Right kidney (tissue), 1 donor: ENCODE data around the gene ARHGAP10.

Source experiments
- DNase-seq: peaks from one replicate; pipeline ENCODE4 v3.0.0-alpha.2; 2016

Gene ARHGAP10

DNA sequence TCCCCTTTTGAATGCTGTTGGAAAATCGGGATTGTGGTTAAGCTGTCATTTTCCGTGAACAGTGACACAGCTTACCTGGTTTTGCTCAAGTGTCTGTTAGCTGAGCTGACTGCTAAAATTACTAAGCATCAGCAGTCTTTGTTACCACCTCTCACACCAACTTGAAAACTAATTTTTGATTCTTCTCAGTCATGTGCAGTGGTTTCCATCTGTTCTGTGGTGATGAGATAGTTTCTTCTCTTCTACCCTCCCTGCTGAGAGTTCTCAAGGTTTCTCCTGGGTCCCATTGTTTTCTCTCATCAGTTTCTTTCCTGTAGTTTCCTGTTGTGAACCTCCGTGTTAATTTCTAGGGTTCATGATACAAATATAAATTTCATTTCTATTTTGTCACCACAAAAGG lies 225.6 kb downstream of the ARHGAP10 start:
- no peak for DNase-seq

DNA sequence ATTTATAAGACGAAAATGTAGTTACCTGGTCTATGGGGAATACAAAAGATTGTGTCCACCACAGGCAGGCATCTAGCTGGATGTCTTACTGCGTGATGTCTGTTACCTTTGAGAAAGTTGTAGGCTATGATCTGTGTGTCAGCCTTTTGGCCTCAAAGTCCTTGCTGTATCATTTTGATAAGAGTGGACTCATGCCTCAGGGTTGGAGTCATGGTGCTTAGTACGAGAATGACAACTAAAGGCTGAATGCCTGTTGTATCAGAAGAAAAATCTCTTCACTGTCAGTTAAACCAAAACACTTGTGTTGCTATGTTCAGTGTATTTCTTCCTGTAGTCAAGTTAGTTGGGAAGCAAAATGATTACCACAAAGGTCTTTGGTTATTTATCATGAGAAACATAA lies 226.2 kb downstream of the ARHGAP10 start:
- no peak for DNase-seq

DNA sequence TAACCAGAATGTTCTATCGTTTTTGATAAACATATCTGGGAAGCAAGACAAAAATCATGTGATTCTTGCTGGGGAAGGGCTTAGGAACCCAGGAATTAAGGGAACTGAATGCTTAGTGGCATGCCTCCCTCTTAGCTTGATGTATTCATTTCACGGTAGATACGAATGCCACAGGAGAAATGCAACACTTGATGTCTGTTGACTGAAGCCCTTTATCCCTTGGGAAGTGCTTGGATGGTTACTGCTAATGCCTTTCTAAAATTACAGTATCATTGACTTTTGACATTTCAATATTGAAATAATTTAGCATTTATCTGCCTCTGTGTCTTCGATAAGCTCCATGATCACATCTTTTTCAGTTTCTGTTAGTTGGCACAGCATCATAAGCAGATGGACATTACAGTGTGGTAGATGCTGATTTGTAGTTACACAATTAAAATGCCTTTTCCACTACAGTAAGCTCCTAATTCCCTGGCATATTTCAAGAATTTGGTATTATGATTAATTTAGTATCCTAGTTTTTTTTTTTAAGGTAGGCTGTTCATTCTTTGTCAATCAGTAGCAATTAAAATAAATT lies 226.7 kb downstream of the ARHGAP10 start:
- no peak for DNase-seq

DNA sequence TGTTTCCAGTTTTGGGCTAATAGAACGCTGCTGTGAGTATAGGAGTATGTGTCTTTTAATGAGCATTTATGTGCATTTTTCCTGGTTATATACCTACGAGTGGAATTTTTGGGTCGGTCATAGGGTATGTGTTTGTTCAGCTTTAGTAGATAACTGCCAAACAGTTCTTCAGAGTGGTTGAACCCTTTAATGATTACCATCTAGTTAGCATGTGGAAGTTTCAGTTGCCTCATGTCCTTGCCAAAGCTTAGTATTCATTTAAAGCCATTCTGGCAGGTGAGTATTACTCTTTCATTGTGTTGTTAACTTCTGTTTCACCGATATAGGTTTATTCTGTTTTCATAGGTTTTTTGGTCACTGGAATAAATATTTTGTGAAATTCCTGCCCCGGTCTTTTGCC lies 229.1 kb downstream of the ARHGAP10 start:
- DNase-seq, result no peak

DNA sequence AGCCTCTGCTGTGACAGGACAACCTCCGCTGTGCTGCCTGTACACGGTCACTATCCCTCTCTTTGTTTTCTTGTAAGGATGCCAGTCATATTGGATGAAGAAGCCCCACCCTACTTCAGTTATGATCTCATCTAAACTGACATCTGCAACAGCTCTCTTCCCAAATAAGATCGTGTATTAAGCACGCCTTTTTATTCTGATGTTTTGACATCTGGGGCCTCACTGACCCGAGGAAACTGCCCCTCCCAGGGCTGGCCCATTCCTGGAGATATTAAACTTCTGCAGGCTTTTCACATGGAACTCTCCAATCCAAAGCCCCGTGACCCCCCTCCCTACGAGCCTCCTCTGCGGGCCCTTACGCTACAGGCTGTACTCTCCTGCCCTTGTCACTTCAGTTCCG lies 232.0 kb downstream of the ARHGAP10 start:
- no peak for DNase-seq

DNA sequence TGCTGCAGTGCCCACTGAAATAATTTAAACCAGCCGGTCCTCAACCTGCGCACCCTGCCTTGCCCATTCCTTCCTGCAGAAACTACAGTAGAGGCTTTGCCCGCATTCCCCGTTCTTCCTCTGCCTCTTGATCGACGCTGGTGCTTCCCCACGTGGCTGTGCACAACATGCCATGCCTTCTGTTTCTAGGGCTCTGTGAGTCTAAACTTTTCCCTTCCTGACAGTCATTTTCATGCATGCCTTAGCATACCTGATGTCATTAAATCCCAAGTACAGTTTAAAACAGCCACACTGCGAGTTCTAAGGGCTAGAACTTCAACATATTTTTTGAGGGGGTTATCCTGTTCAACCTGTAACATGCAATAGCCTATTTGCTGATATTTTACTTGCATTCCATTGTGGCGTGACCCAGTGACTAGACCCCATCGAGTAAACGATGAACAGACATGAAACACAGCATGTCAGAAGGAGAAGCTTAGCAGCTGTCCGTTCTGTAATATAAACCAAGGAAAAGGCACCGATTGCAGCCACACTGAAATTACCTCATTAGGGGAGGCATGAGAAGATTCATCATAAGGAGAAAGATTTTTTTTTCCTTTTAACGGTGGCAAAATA lies 232.5 kb downstream of the ARHGAP10 start:
- DNase-seq, result peak; percentile 43

DNA sequence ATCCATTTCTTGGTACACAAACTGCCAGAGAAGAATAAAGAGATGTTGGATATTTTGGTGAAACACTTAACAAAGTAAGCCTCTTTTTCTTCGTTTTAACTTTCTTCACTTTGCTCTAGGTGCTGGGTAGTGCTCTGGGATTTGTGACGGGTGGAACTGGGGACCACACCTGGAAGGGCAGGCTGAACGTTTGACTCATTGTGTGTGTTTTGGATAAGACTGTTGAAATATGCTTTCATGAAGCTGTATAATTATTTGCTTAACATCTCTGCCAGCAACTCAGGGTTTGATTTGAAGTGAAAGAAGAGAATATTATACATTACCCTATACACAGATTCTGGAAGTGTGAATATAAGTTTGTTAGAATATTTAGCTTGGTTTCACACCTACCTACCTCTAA lies 233.2 kb downstream of the ARHGAP10 start:
- no peak for DNase-seq

DNA sequence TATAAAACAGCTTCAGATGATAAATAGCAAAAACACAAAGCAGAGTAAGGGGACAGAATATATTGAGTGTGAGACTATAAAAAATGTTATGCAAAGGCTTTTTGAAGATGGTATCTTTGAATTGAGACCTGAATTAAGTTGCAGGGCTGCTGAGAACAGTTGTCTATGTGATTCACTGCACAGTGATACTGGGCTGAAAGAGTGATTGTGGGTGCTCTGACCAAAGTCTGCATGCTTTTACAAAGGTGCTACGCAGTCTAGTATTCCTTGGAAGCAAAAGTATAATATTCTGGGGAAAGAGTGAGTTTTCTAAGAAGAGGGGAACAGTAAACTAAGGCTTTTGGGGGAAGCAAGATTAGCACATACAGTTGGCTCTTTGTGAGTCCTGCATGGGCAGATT lies 234.0 kb downstream of the ARHGAP10 start:
- DNase-seq, result no peak

DNA sequence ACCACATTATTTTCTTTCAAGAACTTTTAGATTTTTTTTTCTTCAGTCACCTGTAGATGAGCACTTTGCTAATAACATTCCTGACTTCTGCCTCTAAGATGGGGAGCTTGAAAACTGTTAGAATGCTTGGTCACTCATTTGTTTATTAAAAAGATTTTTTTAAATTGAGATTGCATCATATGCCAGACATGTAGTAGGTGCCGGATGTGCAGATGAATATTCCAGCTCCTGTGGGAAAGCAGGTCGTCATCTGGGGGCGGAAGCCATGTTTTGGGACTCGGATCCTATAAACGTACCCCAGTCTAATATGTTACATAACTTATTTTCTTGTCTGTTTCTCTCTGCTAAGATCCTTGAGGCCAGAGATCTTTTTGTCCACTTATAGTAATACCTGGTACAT lies 236.8 kb downstream of the ARHGAP10 start:
- no peak for DNase-seq

DNA sequence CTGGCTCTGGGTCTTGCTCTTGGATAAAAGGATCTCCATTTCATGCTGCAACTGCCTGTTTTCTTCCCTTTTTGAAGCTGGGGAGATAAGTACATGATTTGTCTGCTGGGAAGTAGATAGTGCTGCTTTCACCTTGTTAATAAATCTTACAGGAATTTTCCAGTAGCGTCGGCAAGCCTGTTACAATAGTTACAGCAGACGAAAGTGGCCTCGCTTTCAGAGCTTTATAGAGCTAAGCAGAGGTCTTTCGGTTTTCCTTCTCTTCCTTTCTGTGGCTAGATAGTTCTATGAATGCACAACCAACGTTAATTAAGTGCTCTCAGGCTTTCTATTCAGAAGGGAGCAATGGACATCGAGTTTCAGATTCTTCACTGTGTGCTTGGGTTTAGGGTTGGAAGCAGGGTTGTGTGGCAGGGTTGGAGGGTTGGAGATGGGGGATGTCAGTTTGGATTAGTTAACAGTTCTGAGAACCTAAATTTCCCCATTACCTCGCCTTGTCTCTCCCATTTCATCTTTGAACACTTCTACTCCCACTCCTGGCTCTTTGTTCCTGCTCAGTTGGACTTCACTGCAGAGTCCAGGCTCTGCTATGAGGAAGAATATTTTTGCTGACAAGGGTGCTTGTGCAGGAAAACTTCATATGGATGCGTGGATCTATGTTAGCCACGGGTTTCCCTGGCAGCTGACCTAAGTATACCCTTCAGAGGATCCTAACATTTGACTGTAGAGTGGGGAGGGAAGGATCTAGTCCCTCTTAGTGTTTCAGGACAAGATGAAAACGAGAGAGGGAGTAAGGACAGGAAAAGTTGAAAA lies 237.9 kb downstream of the ARHGAP10 start:
- DNase-seq, result peak; percentile 47

DNA sequence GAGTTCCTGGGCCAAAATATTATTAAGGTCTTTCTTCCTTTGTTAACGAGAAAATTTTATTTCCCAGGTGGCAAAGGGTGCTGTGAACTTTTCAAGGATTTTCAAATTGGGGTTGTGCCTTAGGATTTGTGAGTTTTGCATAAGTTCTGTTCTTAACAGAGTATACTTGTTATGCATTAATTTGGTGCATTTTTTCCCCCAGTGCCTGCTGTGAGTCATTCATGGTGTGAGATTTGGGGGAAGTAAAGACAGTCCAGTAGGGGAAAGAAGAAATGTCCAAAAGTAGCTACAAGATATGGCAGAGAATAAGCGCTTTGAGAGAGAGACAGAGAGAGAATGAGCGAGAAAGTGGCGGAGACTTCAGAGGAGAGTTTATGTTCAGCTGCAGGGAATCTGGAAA lies 239.2 kb downstream of the ARHGAP10 start:
- DNase-seq, result no peak

DNA sequence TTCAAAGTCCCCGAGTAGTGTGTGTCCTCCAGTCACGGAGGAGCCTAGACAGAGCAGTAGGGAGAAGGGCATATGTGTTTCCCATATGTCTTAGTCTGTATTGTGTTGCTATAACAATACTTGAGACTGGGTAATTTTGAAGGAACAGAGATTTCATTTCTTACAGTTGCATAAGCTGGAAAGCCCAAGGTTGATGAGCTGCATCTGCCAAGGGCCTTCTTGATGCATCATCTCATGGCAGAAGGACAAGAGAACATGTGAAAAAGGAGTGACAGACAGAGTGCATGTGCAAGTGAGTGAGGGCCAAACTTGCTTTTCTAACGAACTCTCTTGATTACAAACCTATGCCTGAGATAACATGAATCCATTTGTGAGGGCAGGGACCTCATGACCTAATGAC lies 243.4 kb downstream of the ARHGAP10 start:
- DNase-seq, result no peak

DNA sequence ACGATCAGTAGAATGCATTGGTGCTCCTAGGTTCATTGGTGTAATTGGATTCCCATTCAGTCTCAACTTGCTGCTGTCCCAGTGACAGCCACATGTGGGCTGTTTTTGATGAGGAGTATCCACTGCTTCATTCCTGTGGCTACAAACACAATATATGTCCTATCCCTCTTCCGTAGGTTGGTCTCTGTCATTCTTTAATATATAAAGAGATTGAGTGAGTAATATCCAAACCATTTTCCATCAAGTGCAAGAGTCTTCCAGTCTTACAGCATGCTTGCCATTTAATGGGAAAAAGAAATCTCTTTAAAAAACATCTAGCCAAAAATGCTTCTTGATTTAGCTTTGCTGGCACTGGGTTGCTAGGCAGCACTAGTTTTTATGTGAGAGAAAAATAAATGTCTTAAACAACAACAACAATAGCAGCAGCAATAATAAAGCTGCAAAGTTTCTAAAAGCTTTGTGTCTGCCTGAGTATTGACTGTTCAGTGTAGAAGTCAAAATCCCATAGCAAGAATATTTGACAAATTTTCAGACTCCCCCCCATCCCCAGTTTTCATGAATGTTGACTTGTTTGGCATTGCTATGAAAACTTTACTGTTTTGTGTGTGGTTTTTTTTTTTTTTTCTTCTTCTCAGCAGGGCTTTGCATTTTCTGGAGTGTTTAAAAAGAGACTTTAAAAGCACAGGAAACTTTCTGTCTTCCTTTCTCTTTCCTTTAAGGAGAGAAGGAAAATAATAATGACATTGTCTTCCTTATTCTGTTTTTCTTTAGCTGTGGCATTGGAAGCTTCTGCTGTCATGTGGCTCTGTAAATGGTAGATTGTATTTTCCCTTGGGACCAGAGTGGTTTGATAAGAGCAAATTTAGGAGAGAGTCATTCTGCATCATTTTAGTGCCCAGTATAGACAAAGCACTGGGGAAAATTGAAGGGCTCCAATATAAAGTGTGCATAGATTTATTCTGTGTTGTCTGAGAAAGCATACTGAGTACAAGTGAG lies 244.3 kb downstream of the ARHGAP10 start:
- DNase-seq, result no peak

DNA sequence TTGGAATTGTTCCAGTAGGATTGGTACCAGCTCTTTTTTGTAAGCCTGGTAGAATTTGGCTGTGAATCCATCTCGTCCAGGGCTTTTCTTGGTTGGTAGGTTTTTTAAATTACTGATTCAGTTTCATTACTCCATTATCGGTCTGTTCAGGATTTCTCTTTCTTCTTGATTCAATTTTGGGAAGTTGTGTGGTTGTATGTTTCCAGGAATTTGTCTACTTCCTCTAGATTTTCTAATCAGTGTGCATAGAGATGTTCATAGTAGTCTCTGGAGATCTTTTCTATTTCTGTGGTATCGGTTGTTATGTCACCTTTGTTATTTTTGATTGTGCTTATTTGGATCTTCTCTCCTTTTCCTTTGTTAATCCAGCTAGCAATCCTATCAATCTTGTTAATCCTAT lies 248.7 kb downstream of the ARHGAP10 start:
- DNase-seq, result no peak

DNA sequence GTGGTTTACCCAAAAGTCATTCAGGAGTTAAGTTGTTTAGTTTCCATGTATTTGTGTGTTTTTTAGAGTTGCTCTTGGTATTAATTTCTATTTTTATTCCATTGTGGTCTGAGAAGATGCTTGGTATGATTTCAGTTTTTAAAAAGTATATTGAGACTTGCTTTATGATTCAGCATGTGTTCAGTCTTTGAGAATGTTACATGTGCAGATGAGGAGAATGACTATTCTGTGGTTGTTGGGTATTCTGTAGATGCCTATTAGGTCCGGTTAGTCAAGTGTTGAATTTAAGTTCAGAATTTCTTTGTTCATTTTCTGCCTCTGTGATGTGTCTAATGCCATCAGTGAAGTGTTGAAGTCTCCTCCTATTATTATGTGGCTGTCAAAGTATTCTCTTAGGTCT lies 249.4 kb downstream of the ARHGAP10 start:
- DNase-seq, result no peak

DNA sequence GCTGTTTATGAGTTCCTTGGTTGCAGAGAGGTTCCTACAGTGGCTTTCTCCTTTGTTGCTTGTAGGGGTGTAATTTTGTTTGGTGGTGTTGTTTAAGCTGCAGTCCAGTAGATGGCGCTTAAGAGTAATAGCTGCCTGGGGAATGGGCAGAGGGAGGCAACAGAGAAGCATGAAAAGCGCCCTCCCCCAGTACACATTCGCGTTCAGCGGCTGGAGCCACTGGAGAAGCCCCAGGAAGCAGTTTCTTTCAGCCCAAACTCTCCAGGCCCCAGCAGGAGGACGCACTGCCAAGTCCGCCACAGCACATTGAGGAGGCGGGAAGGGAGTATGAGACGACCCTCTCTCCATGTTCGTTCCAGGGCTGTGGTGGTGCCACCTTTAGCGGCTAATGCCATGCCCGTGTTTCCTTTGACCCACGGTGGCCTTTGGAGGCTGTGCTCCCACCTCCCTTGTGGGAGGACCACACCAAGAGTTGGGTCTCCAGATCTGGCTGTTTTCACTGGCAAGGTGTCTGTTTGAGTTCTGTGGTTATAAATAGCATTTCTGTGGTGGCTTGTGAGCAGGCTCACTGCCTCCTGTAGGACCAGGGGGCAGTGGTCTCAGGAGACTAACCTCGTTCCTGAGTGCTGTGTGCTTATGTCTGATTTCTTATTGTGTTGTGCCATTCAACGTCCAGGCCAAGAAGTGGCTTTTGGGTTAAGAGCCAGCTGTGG lies 252.3 kb downstream of the ARHGAP10 start:
- DNase-seq, result no peak

DNA sequence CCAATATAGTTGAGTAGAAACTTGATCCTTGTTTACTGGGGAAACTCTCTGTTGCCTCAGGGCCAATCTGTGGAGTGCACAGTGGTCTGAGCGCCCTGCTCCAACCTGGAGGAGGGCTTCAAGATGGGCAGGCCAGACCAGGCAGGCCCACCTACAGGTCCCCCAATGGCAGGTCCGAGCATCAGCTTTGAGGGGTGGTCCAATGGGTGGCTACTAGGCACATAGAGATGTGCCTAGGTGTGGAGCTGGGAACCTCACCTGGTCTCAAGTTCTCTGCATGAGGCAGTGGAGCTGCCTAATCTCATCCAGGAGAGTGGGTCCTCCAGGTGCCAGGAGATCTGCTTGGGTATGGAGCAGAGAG lies 252.9 kb downstream of the ARHGAP10 start:
- DNase-seq, result no peak

DNA sequence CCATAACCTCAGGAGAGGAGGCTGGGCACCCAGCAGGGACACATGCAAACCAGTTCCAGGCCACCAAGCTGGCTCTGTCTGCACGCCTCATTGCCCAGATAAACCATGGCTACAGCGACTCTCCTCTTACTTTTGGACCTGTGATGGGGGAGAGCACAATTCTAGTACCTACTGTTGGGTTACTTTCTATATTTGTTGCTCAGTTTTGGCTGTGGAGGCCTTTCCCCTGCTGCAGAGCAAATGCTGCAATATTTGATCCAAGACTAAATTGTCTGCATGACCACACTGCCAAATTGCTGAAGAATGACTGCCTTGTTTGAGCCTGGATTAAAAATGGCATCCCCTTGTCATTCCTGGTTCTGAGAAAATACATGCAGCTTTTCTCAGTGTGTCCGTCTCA lies 253.5 kb downstream of the ARHGAP10 start:
- no peak for DNase-seq

DNA sequence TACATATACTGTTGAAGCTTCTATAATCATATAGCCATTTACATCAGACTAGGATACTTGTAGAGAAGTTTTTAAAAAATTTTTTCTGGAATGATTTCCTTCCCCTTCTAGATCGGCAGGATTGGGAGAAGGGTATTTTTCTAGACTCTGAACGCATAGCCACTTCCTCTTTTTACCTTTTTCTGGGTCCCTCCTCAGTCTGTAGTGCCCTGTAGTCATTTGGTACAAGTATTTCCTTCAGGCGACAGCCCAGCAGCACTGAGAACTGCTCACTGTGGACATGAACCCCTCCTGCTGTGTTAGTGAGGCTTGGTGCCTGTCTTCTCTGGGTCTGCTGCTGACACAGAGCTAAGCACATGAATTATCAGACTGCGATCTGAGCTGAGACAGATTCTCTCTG lies 255.4 kb downstream of the ARHGAP10 start:
- no peak for DNase-seq

DNA sequence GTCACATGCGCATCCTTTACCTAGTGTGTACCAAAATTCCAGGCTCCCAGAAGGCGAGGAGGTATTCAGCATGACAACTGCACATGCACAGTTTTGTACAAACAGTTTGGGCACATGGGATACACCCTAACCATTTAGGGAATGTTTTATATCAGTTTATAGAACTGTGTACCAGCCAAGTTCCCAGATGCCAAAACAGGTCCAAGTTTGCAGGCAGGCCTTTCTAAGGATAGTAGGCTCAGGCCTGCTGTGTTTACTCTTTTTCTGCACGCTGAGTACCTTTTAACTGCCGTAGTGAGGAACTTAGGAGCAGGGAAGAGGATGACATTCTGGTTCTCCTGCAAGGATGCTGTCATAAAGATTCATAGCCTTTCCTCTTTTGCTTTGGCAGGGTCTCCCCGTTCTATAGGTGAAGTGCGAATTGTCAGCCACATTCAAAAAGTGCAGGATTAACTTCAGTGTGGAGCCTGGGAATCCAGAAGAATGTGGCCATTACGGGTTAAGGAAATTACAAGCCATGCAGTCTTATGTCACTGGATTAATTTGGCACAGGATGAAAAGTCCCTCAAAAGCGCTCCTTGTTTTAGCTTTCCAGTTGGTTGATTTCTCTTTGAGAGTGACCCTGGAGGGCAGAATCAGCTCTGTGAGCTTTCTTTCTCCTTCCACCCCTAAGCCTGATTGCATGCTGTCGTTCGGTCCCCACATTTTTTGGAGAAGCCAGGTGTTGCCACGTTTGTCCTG lies 259.8 kb downstream of the ARHGAP10 start:
- DNase-seq, result peak; percentile 42

DNA sequence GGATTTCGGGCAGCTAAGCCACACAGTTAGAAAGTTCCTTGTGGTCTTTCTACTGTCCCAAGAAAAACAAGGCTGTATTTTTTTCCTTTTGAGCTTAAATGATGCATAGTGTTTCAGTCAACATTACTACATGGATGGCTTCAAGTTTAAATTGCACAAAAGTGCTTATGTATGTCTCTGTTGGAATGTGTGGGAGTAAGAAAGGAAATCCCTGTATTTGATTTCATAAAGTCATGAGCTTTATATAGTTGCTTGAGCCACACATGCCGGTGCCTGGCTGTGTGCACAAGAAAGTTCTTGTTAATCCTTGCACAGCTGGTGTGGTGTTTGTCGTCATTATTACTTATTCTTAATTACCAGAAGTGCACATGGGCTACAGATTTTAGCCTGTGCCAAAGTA lies 262.2 kb downstream of the ARHGAP10 start:
- no peak for DNase-seq
